GM12873 (cell line): Measurements from ENCODE around the gene UBE3A.

Source experiments
- TF ChIP-seq, protein P1 (sequence below): IDR thresholded peaks from 2 replicates; pipeline ENCODE4 v1.5.1; 2012; ENCODE audit warnings: low read depth, mild to moderate bottlenecking, moderate library complexity, low read length, control low read depth; ENCODE audit not compliant: insufficient read depth; ENCODE audit errors: missing control alignments

Gene UBE3A

DNA sequence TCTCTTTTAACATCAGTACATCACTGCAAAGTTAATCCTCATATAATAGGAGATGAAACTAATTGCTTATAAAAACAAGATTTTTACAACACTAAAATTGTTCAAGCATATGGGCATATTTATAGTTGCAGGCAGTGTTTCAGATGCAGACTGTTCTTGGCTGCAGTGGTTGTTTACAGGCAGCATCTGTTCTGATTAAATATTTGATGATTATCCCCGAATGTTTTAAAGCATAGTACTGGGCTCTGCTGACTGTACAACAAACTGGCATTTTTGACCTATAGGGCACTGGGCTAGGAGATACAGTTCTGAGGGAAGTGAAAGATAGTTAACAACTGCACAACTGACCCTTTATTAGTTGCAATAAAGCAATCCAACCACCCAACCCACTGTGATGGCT is 113.6 kb downstream of the UBE3A start:
- TF ChIP-seq, protein P1, sequence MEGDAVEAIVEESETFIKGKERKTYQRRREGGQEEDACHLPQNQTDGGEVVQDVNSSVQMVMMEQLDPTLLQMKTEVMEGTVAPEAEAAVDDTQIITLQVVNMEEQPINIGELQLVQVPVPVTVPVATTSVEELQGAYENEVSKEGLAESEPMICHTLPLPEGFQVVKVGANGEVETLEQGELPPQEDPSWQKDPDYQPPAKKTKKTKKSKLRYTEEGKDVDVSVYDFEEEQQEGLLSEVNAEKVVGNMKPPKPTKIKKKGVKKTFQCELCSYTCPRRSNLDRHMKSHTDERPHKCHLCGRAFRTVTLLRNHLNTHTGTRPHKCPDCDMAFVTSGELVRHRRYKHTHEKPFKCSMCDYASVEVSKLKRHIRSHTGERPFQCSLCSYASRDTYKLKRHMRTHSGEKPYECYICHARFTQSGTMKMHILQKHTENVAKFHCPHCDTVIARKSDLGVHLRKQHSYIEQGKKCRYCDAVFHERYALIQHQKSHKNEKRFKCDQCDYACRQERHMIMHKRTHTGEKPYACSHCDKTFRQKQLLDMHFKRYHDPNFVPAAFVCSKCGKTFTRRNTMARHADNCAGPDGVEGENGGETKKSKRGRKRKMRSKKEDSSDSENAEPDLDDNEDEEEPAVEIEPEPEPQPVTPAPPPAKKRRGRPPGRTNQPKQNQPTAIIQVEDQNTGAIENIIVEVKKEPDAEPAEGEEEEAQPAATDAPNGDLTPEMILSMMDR: no peak

DNA sequence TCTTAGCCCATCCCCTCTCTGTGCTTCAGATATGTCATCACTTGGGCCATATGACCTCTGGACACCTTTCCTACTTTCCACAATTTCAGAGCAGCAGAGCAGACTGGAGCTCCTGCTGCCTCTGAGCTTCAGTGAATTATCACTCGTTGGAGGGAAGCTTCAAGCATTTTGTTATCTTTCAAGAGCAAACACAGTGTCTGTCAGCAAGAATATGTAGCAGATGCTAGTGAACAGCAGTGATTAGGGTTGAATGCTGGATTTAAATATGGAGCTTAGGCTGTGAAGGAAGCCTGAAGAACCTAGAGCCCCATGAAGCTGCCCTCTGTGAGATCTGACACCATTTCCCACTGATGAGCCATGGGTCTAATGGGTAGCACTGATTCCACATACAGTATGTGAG is 115.4 kb downstream of the UBE3A start:
- TF ChIP-seq, protein P1: no peak

DNA sequence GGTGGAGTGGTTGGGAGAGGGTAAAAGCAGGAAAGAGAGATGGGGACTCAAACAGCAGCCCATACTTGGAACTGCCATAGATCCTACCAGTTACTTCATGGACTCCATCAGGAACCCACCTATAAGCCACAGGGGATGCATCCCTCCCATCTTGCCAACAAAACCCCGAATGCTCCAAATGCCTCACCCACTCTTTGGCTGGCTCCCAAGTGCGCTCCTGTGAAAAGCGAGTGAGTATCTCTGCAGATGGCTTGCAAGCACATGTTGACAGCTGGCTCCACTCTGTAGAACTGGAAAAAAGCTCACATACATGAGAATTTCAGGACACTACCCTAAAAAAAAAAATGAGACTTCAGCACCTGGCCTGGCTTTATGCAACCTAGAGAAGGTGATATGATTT is 151.0 kb downstream of the UBE3A start:
- TF ChIP-seq, protein P1: no peak
